Mucosa of rectum (tissue), 2 donors: ENCODE results near the gene ADCYAP1R1.

Experiments used
- H3K27ac ChIP-seq, 2 donors: one replicate each; pipeline ENCODE4 v1.7.0; 2013; ENCODE audit warnings: inconsistent platforms in 2 of 2, low read depth in 2 of 2, low read length in 2 of 2
- H3K27me3 ChIP-seq, 2 donors: one replicate each; pipeline ENCODE4 v1.7.0; 2013; ENCODE audit warnings: low read length in 2 of 2; ENCODE audit not compliant: control insufficient read depth in 2 of 2, insufficient read depth in 2 of 2
- H3K36me3 ChIP-seq, 2 donors: one replicate each; pipeline ENCODE4 v1.7.0; 2013; ENCODE audit warnings: low read length in 2 of 2; ENCODE audit not compliant: control insufficient read depth in 2 of 2, insufficient read depth in 2 of 2
- H3K4me1 ChIP-seq, 2 donors: one replicate each; pipeline ENCODE4 v1.7.0; 2013; ENCODE audit warnings: low read length in 2 of 2, mild to moderate bottlenecking in 1 of 2; ENCODE audit not compliant: control insufficient read depth in 2 of 2, insufficient read depth in 2 of 2
- H3K4me3 ChIP-seq, 2 donors: one replicate each; pipeline ENCODE4 v1.7.0; 2013; ENCODE audit warnings: low read length in 2 of 2
- H3K9ac ChIP-seq, 2 donors: one replicate each; pipeline ENCODE4 v1.7.0; 2013; ENCODE audit warnings: low read length in 2 of 2, low read depth in 1 of 2, mild to moderate bottlenecking in 1 of 2
- H3K9me3 ChIP-seq, 2 donors: one replicate each; pipeline ENCODE4 v1.7.0; 2013; ENCODE audit warnings: low read length in 2 of 2; ENCODE audit not compliant: control insufficient read depth in 2 of 2
- donor health status: healthy.
- donor health status: Normal muscosa, but diverticular disease.

ADCYAP1R1 gene

DNA sequence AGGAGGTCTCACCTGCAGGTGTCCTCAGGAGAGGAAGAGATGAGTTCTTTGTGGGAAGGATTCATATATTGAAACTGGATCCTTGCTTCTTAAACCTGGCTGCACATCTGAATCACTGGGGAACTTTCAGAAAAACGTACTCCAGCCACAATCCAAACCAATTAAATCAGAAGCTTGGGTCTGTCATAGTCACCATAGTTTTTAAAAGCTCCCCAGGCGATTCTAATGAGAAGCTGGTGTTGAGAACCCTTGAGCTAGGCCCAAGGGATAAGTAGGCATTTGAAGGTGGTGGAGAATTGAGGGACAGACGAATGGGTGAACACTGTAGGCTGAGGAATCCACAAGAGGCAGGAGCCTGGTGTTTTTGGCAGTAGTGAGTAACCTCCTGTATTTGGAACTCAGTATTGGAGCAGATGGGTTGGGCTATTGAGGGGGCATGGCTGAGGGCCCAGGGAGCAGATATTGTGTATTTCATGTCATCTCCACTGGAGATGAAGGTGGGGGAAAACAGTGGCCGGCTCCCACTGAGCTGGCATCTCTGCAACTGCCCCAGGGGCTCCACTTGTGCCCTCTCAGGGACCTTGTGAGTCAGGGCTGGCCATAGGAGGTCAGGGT, 14.5 kb downstream of the ADCYAP1R1 start:
- no peaks in the 10 kb centered on the region for H3K9me3 ChIP-seq
- H3K4me1 ChIP-seq: no peaks in the 10 kb centered on the region
- H3K4me3 ChIP-seq: no peak overlapping the region
- H3K9ac ChIP-seq: no peak overlapping the region
- no peaks in the 10 kb centered on the region for H3K27me3 ChIP-seq
- H3K27ac ChIP-seq: no peak overlapping the region
- no peaks in the 10 kb centered on the region for H3K36me3 ChIP-seq

DNA sequence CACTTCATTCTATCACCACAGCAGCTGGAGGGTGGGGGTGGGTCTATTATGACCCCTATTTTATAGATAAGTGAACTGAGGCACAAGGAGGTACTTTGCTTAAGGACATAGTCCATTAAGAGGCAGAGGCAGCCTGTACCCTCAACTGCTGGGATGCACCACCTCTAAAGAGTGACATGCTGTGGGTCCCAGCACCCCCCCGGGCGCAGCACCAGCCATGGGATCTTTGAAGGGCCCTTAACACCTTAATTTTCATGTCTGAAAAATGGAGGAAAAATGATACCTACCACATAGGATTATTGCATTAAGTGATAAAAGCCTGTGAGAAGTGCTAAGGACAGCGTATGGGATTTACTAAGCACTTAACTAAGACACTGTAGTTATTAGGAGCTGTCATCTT, 15.4 kb downstream of the ADCYAP1R1 start:
- no peak overlapping the region for H3K9ac ChIP-seq
- no peaks in the 10 kb centered on the region for H3K27me3 ChIP-seq
- no peak overlapping the region for H3K4me3 ChIP-seq
- H3K36me3 ChIP-seq: no peaks in the 10 kb centered on the region
- H3K27ac ChIP-seq: no peak overlapping the region
- no peaks in the 10 kb centered on the region for H3K4me1 ChIP-seq
- no peaks in the 10 kb centered on the region for H3K9me3 ChIP-seq

DNA sequence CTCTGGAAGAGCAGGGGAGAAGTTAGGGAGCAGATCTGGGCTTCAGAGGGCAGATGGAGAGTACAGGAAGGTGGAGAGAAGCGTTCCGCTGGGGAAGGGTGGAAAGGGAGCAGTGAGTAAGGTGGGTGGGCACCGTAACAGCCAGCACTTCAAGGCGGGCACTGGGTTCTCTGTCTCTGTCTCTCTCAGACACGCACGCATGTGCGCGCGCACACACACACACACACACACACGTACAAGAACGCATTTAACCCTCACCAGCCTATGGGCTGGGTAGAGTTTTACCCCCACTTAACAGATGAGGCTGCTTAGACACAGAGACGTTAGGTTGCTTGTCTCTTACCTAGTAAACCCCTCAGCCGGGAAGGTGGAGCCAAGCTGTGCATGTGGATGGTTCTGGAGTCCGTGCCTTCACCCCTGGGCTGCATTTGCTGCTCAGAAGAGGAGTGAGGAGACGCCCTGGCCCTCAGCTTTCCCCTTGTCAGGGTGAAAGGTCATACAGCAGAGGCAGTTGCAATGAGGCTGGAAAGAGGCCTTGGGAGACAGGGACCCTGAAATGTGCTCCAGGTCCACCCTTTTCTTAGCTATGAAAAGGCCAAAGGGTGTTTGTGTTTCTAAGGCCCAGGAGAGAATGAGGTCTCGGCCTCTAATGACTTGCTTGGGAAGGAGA, 16.0 kb downstream of the ADCYAP1R1 start:
- Histone ChIP-seq H3K9ac (no peak overlapping the region), H3K9me3 (no peaks in the 10 kb centered on the region)

DNA sequence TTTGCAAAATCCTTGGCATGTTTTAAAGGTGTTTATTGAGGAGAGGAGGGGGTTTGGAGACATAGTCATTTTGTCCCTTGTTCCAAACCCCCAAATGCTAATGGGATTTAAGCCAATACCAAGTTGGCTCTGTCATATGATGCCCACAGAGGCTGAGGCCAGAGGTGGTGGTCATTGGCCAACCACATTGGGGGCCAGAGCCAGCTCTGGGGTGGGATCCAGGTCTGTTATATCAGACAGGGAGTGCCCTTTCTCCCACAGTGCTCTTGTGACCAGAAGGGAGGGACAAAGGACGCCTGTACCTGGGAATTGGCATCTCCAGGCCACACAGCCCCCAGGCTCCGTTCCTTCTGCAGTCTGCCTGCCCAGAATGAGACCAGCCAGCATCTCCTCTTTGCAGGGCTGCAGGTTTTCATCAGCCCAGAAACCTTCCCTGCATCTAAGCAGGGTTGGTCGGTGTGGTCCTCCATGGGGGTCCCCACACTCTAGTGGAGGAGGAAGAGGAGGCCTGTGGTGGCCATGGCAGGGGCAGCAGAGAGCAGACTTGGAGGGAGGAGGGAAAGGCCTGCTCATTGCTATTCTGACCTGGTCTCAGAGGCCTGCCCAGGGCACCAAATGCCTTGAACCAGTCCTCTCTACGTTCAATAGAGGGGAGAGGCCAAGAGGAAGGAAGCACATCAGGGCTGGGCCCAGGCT, 17.9 kb downstream of the ADCYAP1R1 start:
- Histone ChIP-seq H3K4me3 (no peak overlapping the region), H3K27ac (no peak overlapping the region), H3K36me3 (no peaks in the 10 kb centered on the region), H3K9ac (no peak overlapping the region), H3K9me3 (no peaks in the 10 kb centered on the region), H3K4me1 (no peaks in the 10 kb centered on the region), H3K27me3 (no peaks in the 10 kb centered on the region)

More for the DNA sequence above, 16.0 kb downstream of the ADCYAP1R1 start:
- Histone ChIP-seq H3K27ac (no peak overlapping the region), H3K36me3 (no peaks in the 10 kb centered on the region), H3K4me3 (no peak overlapping the region), H3K27me3 (no peaks in the 10 kb centered on the region), H3K4me1 (no peaks in the 10 kb centered on the region)

DNA sequence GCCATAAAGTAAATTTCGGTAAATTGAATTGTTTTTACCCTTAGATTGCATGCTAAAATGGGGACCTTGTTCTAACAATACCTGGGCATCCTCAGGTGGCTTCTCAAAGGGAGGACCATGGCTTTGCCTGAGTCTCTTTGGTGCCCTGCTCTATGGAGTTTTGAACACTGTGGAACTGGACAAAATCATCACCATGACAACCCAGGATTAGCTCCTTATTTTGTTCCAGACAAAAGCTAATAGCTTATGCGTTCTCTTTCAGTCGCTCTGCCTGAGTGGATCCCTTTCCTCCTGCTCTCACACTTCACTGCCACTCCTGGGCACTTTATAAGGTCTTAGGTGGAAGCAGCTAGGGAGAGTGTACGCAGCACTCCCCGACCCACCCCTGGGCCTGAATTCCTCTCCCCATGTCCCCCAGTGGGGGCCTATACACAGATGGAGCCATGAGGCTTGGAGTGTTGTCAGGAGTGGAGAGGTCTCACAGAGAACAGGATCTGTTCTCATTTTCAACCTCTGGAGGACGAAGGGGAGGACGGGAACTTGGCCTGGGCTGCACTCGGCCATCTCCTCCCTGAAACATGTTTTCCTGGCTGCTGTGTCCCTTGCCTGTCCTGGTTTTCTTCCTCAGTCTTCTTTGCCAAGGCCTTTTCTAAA, 19.0 kb downstream of the ADCYAP1R1 start:
- Histone ChIP-seq H3K4me3 (no peak overlapping the region), H3K4me1 (no peaks in the 10 kb centered on the region), H3K36me3 (no peaks in the 10 kb centered on the region), H3K27me3 (no peaks in the 10 kb centered on the region), H3K9me3 (no peaks in the 10 kb centered on the region), H3K9ac (no peak overlapping the region), H3K27ac (no peak overlapping the region)

DNA sequence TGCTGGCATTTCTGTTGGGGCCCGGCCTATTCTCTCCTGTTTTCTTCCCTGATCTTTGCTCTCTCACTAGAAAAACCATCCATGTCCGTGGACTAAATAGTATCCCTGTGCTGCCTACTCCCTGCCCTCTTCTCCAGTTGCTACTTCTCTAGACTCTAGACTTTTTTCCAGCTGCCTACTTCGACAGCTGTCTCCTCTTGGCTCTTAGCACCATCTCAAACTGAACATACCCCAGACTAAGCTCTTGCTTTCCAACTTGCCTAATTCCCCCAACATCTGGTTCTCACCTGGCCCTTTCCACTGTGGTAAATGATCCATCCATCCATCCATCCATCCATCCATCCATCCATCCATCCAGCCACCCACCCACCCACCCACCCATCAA, 19.5 kb downstream of the ADCYAP1R1 start:
- no peaks in the 10 kb centered on the region for H3K36me3 ChIP-seq
- H3K4me1 ChIP-seq: no peaks in the 10 kb centered on the region
- H3K4me3 ChIP-seq: no peak overlapping the region
- H3K27ac ChIP-seq: no peak overlapping the region
- no peaks in the 10 kb centered on the region for H3K27me3 ChIP-seq
- H3K9me3 ChIP-seq: no peaks in the 10 kb centered on the region
- H3K9ac ChIP-seq: no peak overlapping the region

DNA sequence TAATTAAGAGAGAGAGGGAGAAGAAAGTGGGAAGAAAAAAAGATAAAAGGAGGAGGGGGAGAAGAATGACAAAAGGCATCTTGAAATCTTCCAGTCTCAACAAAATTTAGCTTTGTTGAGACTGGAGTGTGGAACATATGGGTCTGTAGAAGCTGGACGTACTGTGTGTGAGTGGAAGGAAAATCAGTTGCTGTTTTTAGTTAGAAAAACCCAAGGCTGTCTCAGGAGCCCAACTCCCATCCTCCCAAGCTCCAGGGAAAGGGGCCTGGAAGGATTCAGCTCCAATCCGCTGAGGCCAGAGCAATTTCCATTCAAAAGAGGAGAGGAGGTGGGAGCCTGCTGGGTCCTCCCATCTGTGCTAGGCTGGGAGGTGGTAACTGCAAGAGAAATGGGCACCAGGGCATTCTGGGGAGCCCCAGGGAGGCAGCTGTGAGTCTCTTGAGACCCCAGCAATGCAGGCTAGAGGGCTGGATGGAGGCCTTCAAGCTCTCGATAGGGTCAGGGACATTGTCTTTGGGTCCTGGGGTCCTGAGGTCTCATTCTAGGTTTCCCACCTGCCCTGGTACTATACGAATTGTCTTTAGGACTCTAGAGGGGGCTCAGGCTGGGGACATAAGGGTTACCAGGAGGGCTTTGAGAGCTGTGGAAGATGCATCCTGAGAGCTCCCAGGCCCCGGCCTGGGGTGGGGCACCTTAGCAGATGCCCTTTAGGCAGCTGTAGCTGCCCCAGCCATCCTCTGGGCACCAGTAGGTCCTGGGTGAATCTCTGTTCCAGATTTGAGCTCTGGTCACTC, 21.4 kb downstream of the ADCYAP1R1 start:
- peaks cover 2% of the 10 kb centered on the region in 2 donors for H3K27me3 ChIP-seq
- H3K9ac ChIP-seq: no peak overlapping the region
- no peak overlapping the region for H3K4me3 ChIP-seq
- H3K27ac ChIP-seq: no peak overlapping the region
- H3K9me3 ChIP-seq: no peaks in the 10 kb centered on the region
- no peaks in the 10 kb centered on the region for H3K4me1 ChIP-seq
- H3K36me3 ChIP-seq: no peaks in the 10 kb centered on the region

DNA sequence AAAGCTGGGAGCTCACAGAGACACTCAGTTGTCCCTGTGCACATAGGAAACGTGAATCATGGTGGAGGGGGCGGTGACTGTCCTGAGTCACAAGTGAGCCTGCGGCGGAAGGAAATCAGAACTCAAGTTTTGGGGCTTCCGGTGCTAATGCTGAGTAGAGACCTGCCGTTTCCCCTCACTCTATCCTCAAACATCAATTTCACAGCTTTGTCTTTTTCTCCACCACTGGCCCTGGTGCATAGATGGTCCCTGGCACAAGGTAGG, 21.9 kb downstream of the ADCYAP1R1 start:
- Histone ChIP-seq H3K9ac (no peak overlapping the region), H3K36me3 (no peaks in the 10 kb centered on the region), H3K27me3 (peaks cover 2 to 4% of the 10 kb centered on the region in 2 donors), H3K4me1 (no peaks in the 10 kb centered on the region), H3K4me3 (no peak overlapping the region), H3K9me3 (no peaks in the 10 kb centered on the region), H3K27ac (no peak overlapping the region)

DNA sequence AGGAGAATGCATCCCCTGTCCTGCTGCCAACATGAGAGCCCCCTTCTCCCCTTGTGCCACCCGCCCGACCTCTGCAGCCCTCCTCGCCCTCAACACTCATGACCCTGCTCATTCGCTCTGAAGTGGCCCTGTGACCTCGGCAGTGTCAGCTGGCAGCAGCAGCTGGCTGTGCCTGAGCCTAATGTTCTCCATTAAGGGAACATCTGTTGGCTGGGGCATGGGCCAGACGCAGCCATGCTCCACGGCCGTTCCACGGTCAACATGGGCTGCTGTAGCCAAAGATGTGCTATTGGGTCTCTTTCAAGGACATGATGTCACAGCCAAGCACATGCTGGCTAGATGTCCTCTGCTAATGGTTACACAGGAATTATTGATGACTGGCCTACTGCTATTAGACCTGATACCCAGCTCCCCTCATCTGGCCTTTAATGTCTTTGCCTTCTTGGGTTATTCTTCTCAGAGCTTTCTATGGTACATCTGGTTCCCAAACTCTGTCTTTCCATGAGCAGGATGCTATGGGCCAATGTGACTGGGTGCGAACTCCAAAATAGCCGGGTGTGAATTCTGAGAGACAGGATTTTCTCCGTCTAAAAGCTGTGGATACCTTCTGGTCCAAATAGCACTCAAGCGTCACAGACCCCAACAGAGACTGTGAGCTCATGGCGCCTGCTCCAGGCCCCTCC, 22.4 kb downstream of the ADCYAP1R1 start:
- Histone ChIP-seq H3K4me1 (no peaks in the 10 kb centered on the region), H3K9me3 (no peaks in the 10 kb centered on the region), H3K36me3 (no peaks in the 10 kb centered on the region), H3K27me3 (peaks cover 2 to 4% of the 10 kb centered on the region in 2 donors), H3K4me3 (no peak overlapping the region), H3K9ac (no peak overlapping the region), H3K27ac (no peak overlapping the region)
